CD4-positive, alpha-beta T cell treated with Interferon alpha-2 for 1 hour (primary cell): ENCODE results near the gene MYO9A.

Experiments
- DNase-seq, 2 donors: peaks; one replicate each; pipeline ENCODE4 v3.0.0-alpha.2; 2020 to 2022

Gene MYO9A, protein sequence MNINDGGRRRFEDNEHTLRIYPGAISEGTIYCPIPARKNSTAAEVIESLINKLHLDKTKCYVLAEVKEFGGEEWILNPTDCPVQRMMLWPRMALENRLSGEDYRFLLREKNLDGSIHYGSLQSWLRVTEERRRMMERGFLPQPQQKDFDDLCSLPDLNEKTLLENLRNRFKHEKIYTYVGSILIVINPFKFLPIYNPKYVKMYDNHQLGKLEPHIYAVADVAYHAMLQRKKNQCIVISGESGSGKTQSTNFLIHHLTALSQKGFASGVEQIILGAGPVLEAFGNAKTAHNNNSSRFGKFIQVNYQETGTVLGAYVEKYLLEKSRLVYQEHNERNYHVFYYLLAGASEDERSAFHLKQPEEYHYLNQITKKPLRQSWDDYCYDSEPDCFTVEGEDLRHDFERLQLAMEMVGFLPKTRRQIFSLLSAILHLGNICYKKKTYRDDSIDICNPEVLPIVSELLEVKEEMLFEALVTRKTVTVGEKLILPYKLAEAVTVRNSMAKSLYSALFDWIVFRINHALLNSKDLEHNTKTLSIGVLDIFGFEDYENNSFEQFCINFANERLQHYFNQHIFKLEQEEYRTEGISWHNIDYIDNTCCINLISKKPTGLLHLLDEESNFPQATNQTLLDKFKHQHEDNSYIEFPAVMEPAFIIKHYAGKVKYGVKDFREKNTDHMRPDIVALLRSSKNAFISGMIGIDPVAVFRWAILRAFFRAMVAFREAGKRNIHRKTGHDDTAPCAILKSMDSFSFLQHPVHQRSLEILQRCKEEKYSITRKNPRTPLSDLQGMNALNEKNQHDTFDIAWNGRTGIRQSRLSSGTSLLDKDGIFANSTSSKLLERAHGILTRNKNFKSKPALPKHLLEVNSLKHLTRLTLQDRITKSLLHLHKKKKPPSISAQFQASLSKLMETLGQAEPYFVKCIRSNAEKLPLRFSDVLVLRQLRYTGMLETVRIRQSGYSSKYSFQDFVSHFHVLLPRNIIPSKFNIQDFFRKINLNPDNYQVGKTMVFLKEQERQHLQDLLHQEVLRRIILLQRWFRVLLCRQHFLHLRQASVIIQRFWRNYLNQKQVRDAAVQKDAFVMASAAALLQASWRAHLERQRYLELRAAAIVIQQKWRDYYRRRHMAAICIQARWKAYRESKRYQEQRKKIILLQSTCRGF (N-terminal part only)

GRCh38 chr15:72118017-72118978 is at the start of gene MYO9A, which contains the start of gene SENP8:
TSS of gene MYO9A (minus strand) at chr15:72118150. CDS start at chr15:72046563, 71,587 bp downstream.
TSS of gene SENP8 (plus strand) at chr15:72118403. CDS start at chr15:72139624, 21,221 bp downstream.
- DNase-seq: peak; percentile 97 to 99

DNA sequence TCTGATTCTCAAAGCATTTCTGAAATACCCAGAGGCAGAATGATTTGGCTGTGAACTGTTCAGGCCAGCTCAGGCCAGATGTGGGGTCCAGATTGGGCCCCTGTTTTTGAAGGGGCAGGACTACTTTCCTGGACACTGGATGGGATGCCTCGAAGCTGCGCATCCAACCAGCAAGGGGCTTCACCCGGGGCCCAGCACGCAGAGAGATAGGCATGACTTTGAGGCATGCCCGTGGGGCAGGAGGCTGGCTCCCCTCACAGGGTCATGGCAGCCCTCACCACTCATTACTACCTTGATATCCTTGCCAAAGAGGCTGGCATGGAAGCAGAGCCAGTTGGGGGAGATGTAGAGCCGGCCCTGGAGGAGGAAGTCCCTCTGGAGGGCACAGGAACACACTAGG is 49.5 kb upstream of the MYO9A start:
- DNase-seq: no peak

GRCh38 chr15:72166716-72167417 is 48.9 kb upstream of the MYO9A start:
- DNase-seq: no peak

DNA sequence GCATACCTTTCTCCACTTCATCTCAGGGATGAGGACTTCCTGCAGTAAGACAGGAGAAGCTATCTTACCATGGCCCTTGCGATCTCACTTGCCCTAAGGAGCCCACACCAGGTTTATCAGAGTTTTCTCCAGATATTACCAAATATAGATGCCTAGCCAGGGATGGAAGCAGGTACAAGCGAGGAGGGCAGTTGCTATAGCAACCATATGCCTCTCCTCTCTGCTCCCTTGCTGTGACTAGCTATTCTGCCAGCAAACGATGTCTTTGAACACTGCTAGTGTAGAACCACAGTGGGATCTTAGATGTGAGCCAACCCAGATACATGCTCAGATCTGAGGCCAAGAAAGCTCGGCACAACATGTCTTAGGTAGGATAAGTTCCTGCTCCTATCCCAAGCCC is 45.8 kb upstream of the MYO9A start:
- DNase-seq: no peak

- no peak for DNase-seq
Observed at GRCh38 chr15:72162569-72162968, 44.6 kb upstream of the MYO9A start.

- DNase-seq: no peak
Observed at GRCh38 chr15:72161361-72162132, 43.6 kb upstream of the MYO9A start.

DNA sequence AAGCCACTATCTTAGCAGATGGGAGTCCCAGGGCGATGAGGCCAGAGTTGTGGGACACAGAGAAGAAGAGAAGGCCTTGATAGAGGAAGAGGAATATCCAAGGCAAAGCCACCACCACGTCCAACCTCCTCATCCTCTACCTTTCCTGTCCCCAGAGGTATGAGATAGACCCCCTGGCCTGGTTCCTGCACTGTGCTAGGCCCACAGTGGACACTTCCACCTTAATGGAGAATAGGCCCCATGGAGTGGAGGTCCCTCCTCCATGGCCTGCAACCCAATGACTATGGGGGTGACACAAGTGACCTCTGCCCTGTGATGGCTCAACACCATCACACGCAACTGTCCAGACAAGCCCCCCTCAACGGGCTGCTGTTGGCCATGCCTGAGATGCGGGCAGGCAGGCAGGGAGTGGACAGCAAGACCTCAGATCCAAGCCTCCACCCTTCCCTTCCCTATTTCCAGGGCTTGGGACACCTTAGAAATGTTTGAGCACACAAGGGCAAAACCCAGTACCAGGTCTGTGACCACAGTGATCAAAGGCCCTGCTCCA is 42.8 kb upstream of the MYO9A start:
- DNase-seq: no peak

- DNase-seq: no peak
Observed at GRCh38 chr15:72156928-72157327, 39.0 kb upstream of the MYO9A start.

DNA sequence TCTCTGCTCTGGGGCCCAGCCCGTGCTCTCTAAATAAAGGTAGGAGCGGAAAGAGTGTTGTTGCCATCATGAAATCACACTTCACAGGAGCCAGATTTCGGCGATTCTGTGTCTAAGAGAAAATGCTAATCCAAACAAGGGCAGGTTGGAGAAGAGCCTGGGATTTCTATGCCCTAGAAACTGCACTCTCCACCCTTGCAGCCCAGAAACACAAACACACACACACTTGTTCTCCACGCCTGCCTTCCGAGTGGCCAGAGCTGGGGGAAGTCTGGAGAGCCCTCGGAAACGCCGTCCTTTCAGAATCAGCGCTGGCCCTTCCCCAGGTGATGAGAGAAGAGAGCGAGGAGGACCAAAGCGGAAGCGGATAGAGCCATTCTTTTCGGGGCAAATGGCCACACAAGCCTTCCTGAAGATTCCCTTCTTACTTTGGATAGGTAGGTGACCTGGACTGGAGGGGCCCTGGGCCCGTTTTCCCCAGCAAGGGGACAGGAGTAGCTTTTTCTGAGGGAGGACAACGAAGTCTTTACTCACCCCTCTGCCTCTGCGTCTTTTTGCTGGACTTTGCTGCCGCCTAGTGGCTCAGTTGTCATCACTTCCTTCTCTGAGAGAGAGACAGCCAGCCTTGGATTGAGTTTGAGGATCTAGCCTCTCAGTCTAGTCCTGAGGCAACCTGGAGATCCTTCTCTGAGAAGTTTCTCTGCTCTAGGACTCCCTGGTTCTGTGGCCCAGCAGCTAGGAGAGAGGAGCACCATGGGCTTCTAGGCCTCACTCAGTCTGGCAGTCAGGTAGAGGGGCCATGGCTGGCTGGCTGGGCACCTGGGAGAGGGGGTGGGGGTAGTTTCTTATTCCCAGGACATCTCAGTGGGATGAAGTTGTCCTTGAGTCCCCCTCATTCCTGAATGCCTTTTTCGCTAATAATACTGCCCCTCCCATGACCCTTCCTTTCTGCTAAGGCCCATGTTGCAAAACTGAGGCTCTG is 38.0 kb upstream of the MYO9A start:
- DNase-seq: peak; percentile 72 to 80

GRCh38 chr15:72155003-72155621 is 37.2 kb upstream of the MYO9A start:
- no peak for DNase-seq

GRCh38 chr15:72154316-72154715 is 36.4 kb upstream of the MYO9A start:
- DNase-seq: no peak

GRCh38 chr15:72153269-72154000 is 35.5 kb upstream of the MYO9A start:
- no peak for DNase-seq

GRCh38 chr15:72147418-72147817 is 29.5 kb upstream of the MYO9A start:
- no peak for DNase-seq

- no peak for DNase-seq
Observed at GRCh38 chr15:72146934-72147333, 29.0 kb upstream of the MYO9A start.

- no peak for DNase-seq
Observed at GRCh38 chr15:72146221-72146620, 28.3 kb upstream of the MYO9A start.

DNA sequence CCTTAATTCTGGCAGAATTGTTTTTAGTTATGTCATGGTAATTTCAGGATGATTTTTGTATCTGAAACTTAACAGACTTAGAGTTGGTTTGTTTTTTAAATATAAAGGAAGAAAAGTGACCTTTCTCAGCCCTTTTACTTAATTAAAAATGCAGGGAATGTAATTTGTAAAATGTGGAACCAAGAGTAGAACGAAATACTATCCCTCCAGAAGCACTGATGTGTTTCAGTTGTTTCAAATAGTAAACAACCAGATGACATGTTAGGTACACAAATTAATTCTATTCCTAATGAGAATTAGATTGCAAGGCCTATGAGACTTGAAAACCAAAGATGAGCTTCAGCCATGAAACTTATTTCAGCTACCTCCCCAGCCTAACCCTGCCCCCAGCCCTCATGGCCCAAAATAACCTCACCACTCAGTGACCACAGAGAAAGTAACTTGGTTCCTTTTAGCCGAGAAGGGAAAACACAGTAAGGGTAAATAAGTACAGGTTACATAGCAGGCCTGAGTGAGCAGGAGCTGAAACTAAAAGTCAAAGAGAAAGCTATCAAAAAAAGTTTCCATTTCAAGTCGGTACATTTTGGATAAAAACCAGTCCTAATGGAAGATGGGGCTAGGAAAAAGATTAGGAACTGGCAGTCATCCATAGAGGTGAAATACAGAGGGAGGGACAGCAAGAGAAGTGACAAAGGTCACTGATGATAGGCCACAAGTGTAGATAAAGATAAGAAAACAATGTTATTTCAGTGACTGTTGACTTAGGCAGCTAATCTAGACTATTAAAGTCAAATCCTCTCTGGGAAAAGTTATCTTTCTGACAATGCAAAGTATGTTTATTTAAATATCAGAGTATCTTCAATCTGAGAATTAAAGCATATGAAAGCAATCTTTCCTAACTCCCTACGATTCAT is 23.5 kb upstream of the MYO9A start:
- DNase-seq: no peak

DNA sequence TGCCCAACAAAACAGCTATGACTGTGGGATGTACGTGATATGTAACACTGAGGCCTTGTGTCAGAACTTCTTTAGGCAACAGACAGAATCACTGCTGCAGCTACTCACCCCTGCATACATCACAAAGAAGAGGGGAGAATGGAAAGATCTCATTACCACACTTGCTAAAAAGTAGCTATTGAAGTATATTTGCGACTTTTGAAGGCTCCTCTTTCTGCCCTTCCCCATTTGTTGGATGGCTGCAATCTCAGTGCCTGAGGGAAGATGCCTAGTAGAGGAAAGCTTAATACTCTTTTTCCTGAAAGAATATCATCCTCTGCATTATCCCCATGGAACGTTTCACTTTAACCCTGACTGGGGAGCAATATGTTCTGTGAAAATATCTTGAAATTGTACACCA is 22.1 kb upstream of the MYO9A start:
- DNase-seq: no peak
